ENCODE measurements around the gene KDM7A.
"Not testable (repeated sequence)": the region's sequence is repeated elsewhere in the genome, so short reads cannot be mapped to it uniquely, and the experiment has no call there.

Gene KDM7A

DNA sequence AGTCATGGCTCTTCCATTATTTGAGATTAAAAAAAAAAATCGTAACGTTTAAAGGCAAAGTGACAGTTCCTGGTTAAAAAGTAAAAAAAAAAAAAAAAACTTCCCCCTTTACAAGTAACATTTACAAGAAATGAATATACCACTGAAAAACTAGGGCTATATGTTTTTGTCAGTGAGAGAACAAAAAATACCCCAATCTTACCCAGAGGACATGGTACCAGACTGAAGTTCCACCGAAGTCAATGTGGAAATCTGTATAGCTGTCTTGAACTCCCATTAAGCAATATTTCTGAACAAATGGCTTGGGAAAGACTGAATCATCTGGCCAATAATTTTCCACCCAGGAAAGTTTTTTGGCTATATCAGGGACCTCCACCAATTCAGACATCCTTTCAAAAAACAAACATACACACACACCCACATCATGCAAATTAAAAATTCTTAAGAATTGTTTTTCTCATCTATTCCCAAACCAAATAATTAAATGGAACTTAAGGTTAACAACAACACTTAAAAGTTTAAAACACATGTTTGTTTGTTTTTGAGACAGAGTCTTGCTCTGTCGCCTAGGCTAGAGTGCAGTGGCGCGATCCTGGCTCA is 50.2 kb downstream of the KDM7A start:
- in situ Hi-C loops (cut with MboI; ENCODE audit: low pct_unique_long_range_greater_than_20kb, low sequenced_read_pairs): no loop called here
- no peak for DNase-seq

DNA sequence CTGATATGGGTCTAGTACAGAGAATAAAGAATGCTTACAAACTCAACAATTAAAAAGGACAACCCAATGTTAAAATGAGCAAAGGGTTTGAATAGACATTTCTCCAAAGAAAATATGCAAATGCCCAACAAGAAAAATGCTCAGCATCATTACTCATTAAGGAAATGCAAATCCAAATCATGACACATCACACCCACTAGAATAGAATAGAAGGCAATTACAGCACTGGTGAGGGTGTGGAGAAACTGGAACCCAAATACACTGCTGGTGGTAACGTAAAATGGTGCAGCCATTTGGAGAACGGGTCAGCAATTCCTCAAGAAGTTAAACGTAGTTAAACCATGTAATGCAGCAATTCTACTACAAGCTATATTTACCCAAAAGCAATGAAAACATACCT is 53.8 kb downstream of the KDM7A start:
- in situ Hi-C loops (cut with MboI; ENCODE audit: low pct_unique_long_range_greater_than_20kb, low sequenced_read_pairs): no loop called here

DNA sequence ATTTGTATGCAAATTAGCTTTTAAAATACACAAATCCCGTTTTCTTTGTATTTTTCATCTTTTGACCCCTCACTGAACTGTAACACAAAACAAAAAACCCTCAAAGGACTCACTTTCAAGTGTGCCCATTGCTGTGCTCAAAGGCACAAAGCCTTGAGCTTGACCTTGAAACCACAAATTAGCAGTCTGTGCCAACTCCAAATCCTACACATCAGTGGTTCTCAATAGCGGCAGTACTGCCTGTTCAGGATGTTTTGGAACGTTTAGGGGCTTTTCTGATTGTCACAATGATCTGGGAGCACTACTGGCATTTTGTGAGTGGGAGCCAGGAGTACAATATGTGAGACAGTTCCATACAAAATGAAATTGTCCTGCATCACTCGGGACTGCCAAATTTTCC is 55.5 kb downstream of the KDM7A start:
- no peak for DNase-seq
- in situ Hi-C loops (cut with MboI; ENCODE audit: low pct_unique_long_range_greater_than_20kb, low sequenced_read_pairs): no loop called here

More for the DNA sequence above, 53.8 kb downstream of the KDM7A start:
- DNase-seq: no peak

DNA sequence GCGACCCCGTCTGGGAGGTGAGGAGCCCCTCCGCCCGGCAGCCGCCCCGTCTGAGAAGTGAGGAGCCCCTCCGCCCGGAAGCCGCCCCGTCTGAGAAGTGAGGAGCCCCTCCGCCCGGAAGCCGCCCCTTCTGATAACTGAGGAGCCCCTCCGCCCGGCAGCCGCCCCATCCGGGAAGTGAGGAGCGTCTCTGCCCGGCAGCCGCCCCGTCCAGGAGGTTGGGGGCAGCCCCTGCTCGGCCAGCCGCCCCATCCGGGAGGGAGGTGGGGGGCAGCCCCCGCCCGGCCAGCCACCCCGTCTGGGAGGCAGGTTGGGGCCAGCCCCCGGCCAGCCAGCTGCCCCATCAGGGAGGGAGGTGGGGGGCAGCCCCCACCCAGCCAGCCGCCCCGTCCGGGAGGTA is 62.0 kb downstream of the KDM7A start:
- in situ Hi-C loops (cut with MboI; ENCODE audit: low pct_unique_long_range_greater_than_20kb, low sequenced_read_pairs); DNase-seq: not testable (repeated sequence)

DNA sequence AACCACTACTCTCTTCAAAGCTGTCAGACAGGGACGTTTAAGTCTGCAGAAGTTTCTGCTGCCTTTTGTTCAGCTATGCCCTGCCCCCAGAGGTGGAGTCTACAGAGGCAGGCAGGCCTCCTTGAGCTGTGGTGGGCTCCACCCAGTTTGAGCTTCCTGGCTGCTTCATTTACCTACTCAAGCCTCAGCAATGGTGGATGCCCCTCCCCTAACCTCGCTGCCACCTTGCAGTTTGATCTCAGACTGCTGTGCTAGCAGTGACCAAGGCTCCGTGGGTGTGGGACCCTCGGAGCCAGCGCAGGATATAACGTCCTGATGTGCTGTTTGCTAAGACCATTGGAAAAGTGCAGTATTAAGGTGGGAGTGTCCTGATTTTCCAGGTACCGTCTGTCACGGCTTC is 68.0 kb downstream of the KDM7A start:
- in situ Hi-C loops (cut with MboI; ENCODE audit: low pct_unique_long_range_greater_than_20kb, low sequenced_read_pairs); DNase-seq: not testable (repeated sequence)

DNA sequence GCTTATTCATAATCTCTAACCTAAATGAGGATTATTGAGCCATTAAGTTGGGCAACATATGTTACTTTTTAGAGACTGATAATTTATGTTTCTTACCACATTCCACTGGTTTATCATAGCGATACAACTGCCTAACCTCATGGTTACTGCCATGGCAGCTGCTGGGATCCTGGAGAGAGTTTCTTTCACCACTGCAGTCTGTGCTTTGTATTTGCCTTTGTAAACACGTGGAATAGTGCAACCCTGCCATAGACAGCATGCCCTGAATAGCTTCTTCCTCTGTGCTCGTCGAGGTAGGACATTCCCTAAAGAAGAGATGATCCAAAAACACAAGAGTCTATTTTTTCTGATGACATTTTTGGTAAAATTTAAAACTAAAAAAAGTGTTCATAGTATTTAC is 80.3 kb downstream of the KDM7A start:
- in situ Hi-C loops (cut with MboI; ENCODE audit: low pct_unique_long_range_greater_than_20kb, low sequenced_read_pairs): no loop called here
- DNase-seq: no peak

DNA sequence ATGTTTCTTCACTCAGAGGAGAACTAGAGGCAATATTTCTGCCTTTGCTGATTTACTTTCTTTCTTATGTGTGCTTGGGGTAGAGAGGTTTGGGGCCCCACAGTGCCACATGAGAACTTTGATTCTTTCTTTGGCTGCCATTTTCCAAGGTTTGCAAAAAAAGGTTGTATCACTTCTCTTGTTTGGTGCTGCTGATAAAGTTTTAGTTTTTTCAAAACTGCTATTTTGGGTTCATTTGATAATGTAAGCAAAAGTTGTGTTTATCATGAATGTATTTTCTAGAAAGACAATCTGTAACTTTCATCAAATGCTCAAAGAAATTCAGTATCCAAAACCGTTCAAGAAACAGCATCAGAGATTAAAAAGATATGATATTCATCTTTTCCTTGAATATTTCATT is 83.4 kb downstream of the KDM7A start:
- no peak for DNase-seq
- in situ Hi-C loops (cut with MboI; ENCODE audit: low pct_unique_long_range_greater_than_20kb, low sequenced_read_pairs): no loop called here

DNA sequence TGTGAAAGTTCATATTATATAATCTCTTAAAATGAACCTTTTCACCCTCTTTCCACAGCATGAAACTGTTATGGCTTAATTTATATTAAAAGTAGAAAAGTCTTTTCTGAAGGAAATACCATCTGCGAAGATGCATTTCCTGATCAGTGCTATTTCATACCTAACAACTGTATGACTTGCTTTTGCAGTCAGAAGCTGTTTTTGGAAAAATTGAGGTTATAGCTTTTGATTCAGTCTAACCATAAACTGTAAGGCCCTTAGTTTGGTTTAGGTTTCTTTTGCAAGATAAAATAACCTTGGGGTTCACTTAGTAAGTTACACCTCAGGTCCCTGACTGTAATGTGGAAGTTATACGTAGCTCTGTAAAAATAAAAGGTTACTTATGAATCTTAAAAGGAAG is 91.3 kb downstream of the KDM7A start:
- in situ Hi-C loops (cut with MboI; ENCODE audit: low pct_unique_long_range_greater_than_20kb, low sequenced_read_pairs): no loop called here

DNA sequence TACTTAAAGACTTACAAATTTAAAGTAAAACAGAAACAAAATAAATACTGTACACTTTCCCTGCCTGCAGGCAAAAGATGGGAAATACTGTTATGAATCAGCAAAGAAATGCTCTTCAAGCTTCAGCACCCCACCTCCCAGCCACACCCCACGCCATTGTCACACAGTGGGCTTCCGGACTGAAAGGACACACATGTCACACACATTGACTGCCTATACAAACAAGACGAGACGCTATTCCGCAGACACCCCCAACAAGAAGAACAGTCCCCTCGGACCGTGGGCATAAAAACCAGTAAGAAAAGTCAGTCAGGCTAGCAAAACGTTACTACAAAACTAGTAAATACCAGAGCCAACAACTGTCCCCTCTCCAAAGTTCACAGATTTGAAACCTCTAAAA is 91.8 kb downstream of the KDM7A start:
- in situ Hi-C loops (cut with MboI; ENCODE audit: low pct_unique_long_range_greater_than_20kb, low sequenced_read_pairs): no loop called here
- DNase-seq: no peak

More for the DNA sequence above, 91.3 kb downstream of the KDM7A start:
- DNase-seq: no peak

DNA sequence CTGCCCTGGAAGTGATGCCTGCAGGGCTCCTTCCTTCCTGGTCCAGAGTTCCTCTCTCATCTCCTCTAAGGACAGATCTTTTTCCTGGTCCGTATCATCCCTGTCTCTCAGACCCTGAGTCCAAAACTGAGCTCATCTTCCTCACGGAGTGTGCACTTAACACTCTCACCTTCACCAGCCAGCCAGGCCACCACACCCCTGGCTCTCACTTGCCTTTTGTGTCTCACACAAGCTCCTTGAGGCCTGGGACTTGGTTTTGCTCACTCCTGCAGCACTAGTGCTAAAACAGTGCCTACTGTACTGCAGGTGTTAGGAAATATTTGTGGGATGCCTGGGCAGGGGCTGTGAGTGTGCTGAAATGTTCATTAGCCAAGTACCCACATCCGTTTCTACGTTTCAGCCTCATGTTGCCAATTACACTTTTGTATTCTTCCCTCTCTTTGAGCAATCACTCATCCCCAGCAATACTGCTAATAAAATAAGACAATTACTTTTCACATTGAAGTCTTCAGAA is 92.6 kb downstream of the KDM7A start:
- in situ Hi-C loops (cut with MboI; ENCODE audit: low pct_unique_long_range_greater_than_20kb, low sequenced_read_pairs): no loop called here
- DNase-seq: no peak

DNA sequence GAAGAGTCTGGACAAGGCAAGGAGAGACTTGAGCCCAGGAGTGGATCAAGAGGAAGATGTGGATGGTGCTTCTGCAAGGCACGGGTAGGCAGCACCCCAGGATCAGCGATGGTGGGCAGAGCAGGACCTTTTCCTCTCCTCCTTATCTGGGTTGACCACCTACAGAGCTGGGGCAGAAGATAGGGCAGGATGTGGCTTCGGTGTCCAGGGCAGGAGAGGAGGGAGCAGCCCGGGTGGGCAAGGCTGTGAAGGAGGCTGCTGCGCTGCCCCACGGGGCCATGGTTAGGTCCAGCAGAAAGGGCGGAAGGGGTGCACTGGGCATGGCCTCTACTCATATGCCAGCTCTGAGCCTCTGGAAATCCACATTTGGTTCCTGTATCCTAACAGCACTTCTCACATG is 94.0 kb downstream of the KDM7A start:
- in situ Hi-C loops (cut with MboI; ENCODE audit: low pct_unique_long_range_greater_than_20kb, low sequenced_read_pairs): no loop called here
- no peak for DNase-seq

DNA sequence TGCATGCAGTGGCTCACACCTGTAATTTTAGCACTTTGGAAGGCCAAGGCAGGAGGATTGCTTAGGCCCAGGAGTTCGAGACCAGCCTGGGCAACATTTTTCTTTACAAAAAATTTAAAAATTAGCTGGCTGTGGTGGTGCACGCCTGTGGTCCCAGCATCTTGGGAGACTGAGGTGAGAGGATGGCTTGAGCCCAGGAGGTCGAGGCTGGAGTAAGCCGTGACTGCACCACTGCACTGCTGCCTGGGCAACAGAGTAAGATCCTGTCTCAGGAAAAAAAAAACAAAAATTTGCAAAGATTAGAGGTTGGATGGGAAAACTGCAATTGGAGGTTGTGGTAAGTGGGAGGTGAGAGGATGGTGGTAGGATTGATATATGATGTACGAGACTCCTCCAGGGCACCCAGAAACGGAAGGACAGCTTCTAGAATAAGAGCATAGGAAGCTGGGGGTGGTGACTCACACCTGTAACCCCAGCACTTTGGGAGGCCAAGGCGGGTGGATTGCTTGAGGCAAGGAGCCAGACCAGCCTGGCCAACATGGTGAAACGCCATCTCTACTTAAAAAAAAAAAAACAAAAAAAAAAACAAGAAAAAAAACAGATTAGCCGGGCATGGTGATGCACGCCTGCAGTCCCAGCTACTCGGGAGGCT is 94.9 kb downstream of the KDM7A start:
- in situ Hi-C loops (cut with MboI; ENCODE audit: low pct_unique_long_range_greater_than_20kb, low sequenced_read_pairs): no loop called here

DNA sequence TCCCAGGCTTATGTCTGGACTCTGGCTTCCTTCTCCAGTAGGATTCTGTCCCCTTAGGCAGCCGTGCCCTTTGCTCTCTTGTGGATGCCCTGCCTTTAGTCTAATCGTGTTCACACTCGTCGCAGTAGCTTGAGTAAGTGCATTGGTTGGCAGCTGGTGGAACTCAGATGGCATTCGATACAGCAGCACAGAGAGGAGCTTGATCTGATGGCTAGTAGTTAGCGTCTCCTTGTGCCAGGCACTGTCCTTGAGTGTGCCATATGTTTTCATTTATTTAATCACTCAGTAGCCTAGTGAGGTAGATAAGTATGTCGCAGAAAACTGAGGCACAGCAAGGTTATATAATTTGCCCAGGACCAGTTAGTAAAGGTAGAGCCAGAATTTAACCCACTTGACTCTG is 95.9 kb downstream of the KDM7A start:
- in situ Hi-C loops (cut with MboI; ENCODE audit: low pct_unique_long_range_greater_than_20kb, low sequenced_read_pairs): no loop called here
- no peak for DNase-seq

More for the DNA sequence above, 94.9 kb downstream of the KDM7A start:
- no peak for DNase-seq

DNA sequence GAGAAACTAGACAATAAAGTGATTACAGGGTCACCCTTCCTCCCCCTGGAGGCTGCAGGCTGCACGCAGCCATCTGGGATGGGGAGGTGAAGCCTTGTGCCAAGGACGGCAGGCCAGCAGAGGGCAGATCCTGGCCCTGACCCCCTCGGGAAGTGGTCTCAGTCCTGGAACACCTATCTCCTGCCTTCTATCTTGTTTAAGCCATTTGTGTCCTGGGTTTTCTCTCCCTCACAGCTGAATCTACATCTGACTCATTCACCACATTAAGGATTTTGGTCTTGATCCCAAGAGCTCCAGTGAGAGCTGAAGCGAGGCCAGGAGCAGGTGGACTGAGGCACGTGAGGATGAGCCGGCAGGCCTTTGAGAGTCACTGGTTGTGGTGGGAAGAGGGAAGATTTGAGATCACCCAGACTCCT is 97.7 kb downstream of the KDM7A start:
- peak; percentile 27 for DNase-seq
- in situ Hi-C loops (cut with MboI; ENCODE audit: low pct_unique_long_range_greater_than_20kb, low sequenced_read_pairs): no loop called here

DNA sequence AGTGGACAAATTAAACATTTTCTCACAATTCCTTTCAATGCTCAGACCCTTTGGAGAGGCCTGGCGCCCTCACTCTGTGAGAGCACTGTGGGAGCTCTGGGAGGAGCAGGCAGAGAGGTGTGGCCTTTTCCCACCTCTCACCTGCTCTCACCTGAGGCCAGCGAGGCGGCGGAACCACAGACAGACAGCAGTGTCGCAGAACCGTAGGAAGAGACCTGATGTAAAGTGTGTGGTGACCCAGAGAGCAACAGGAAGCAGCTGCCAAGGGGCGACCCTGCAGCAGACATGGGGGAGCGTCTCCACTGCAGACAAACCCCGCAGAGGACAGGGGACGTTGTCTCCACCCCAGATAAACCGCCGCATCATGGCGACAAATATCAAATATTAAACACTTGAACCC is 98.4 kb downstream of the KDM7A start:
- in situ Hi-C loops (cut with MboI; ENCODE audit: low pct_unique_long_range_greater_than_20kb, low sequenced_read_pairs): no loop called here
- DNase-seq: no peak

DNA sequence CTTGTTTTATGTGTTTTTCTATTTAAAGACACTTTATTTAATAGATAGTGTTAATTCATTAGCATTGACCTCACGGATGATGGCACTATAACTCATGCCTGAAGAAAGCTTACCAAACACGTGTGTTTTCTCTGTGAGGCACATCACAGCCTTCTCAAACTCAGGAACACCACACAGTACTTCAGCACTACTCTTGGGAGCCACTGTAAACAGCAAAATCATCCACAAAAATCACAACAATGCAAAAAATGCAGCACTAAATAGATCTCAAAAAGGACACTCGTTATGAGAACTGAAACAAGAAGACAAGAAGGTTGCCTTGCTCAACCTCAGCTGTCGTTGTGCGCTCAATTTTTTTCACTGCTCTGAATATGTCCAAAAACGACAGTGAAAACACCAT is 102.0 kb downstream of the KDM7A start:
- no peak for DNase-seq
- in situ Hi-C loops (cut with MboI; ENCODE audit: low pct_unique_long_range_greater_than_20kb, low sequenced_read_pairs): no loop called here

DNA sequence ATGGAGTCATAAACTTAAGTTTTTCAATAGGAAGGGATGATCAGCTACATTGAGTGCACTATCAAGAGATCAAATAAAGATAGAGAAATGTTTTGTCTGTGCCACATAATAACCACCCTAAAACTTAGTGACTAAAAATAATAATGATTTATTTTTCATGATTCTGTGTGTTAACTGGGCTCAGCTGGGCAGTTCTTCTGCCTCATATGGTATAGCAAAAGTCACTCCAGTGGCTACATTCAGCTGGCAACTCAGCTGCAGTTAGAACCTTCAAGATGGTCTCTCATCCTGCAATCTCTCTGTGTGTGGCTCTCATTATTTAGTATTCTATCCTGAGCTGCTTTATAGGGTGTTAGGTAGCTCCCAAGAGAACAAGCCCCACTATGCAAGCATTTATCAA is 106.2 kb downstream of the KDM7A start:
- in situ Hi-C loops (cut with MboI; ENCODE audit: low pct_unique_long_range_greater_than_20kb, low sequenced_read_pairs): no loop called here
- DNase-seq: no peak

DNA sequence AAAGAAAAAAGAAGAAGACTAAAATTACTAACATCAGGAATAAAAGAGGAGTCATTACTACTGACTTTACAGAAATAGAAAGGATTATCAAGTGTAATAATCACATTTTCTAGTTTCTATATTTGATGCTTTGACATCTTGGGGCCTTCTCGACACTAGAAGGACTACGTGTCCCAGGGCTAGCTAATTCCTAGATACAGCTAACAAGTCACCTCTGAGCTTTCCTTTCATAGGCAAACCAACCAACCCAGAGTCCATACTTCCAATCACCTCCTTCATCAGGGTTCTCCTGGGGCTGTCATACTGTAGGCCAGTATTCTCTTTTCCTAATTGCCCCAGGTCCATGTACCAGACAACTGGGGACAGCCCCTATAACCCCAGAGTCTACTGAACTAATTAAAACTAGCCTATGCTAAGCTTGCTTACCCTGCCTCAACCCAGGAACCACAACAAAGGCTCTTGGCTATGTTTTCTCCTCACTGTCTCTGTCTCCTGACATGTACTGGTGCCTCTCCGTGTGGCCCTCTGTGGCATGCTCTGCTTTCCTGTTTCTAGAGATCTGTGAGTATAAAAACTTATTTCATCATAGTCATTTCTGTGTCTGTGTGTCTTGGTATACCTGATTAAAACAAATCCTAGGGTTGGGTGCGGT is 107.4 kb downstream of the KDM7A start:
- in situ Hi-C loops (cut with MboI; ENCODE audit: low pct_unique_long_range_greater_than_20kb, low sequenced_read_pairs): no loop called here
- no peak for DNase-seq

DNA sequence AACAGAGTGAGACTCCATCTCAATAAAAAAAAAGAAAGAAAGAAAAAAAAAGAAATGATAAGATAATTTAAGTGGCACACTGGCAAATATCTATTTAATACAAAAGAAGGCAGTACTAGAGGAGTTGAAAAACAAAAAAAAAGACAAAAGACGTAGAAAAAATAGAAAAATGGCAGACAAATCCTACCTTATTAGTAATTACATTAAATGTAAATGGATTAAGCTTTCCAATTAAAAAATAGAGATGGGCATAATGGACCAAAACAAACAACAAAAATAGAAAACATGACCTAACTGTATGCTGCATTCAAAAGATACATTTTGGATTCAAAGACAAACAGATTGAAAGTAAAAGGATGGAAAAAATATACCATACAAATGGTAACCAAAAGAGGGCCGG is 108.8 kb downstream of the KDM7A start:
- in situ Hi-C loops (cut with MboI; ENCODE audit: low pct_unique_long_range_greater_than_20kb, low sequenced_read_pairs): no loop called here

DNA sequence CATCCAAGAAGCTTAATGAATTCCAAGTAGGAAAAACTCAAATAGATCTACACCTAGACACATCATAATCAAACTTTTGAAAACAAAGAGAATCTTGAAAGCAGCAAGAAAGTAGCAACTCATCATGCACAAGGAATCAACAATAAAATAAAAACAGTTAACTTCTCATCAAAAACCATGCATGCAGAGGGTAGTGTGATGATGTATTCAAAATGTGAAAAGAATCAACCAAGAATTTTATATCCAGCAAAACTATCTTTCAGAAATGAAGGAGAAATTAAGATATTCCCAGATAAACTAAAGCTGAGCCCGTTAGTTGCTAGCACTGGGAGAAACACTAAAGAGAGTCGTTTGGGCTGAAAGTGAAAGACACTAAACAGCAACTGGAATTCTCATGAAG is 109.7 kb downstream of the KDM7A start:
- no peak for DNase-seq
- in situ Hi-C loops (cut with MboI; ENCODE audit: low pct_unique_long_range_greater_than_20kb, low sequenced_read_pairs): no loop called here

More for the DNA sequence above, 108.8 kb downstream of the KDM7A start:
- no peak for DNase-seq

Data from KBM-7 (cell line).